ENCODE results near the gene ZNF337. TPM values are rescaled to one million over a fixed set of nuclear protein-coding genes. Genes with fewer than 3 reads are reported as not detected.
A peak's percentile ranks its signal among the peaks of the same experiment; 100 is the strongest.

ZNF337 gene
- total and polyA plus RNA-seq, 2 of the 13 experiments (the other 11 are each of a cell fraction or from before 2014, with no cell fraction given), result 17.0 to 19.6 TPM

- Histone ChIP-seq H3K27ac (ENCODE audit: extremely low read length, insufficient read depth, low read length) (no peak overlapping the region), H3K79me2 (ENCODE audit: insufficient read depth, low read length) (peaks cover 15% of the 10 kb centered on the region), H2AFZ (ENCODE audit: low read length) (no peak overlapping the region), H3K4me1 (ENCODE audit: insufficient read depth, low read length) (peaks cover 39% of the 10 kb centered on the region), H3K9ac (ENCODE audit: insufficient read depth, low read depth, low read length) (no peak overlapping the region), H3K9me3 (ENCODE audit: low read length) (peaks cover 15% of the 10 kb centered on the region), H3K36me3 (replicated peaks in 1 of 2; ENCODE audit: control insufficient read depth in 1 of 2, insufficient read depth in 2 of 2, low read length in 2 of 2) (no peaks in the 10 kb centered on the region), H4K20me1 (ENCODE audit: insufficient read depth, low read length) (no peaks in the 10 kb centered on the region), H3K4me2 (ENCODE audit: low read depth, low read length) (no peak overlapping the region), H3K4me3 (replicated peaks in 1 of 3; ENCODE audit: insufficient read depth in 1 of 3, low read depth in 2 of 3, low read length in 3 of 3) (no peak overlapping the region), H3K27me3 (ENCODE audit: control insufficient read depth in 1 of 2, insufficient read depth in 2 of 2, low read length in 2 of 2) (no peaks in the 10 kb centered on the region)
- no peak for ATAC-seq
- ChIA-PET POLR2A (no interaction called here), CTCF (ENCODE audit: low intra/inter-chr PET ratio, low total read pairs) (no interaction called here)
- TF ChIP-seq MAFF (IDR thresholded peaks at IDR 0.05; ENCODE audit: low read depth, low read length) (peak; percentile 41; the same call in 1 of the 2 replicates), CHD4 (IDR thresholded peaks at IDR 0.05; ENCODE audit: borderline replicate concordance, low read length) (no peak), MAFK (conservative IDR thresholded peaks at IDR 0.05 in 1 of 2, IDR thresholded peaks at IDR 0.05 in 1 of 2; ENCODE audit: low read length in 2 of 2) (peak in 1 of 2 experiments; percentile 34; a peak in 1 of 4 replicates), NFE2L2 (IDR thresholded peaks at IDR 0.05; ENCODE audit: low read length) (0 out of 2 replicates have a peak, but pooled peaks have one; percentile 7), SATB2 (CRISPR knock-in tag; IDR thresholded peaks at IDR 0.05) (no peak)
- FAIRE-seq, result no peak
- BruUV-seq (replicated peaks), result no TSS peak
- 65% methylated on average over 1 of the region's 1 CpG for WGBS (ENCODE audit: low lambda C conversion rate)
- no peak for DNase-seq (ENCODE audit: low spot score)
- in situ Hi-C loops (cut with HindIII; ENCODE audit: extremely low pct_ligation_motif_present, low pct_unique_long_range_greater_than_20kb), result no loop called here
- intact Hi-C loops (cut with micrococcal nuclease; ENCODE audit: unreplicated experiment), result loop anchor here (10.0 kb wide), 1 partner anchor 195 kb away; no protein-coding TSS in a partner anchor
These were observed 3.3 kb upstream of the ZNF337 start for GRCh38 chr20:25699914-25700313.

GRCh38 chr20:25697132-25697446 lies 436 bp upstream of the ZNF337 start:
- H3K27ac ChIP-seq (ENCODE audit: extremely low read length, insufficient read depth, low read length), result peak overlapping the region; percentile 34
- DNase-seq (ENCODE audit: low spot score) (no peak), ATAC-seq (no peak), FAIRE-seq (no peak)
- peak overlapping the region; percentile 90 for H3K4me2 ChIP-seq (ENCODE audit: low read depth, low read length)
- peaks cover 34% of the 10 kb centered on the region for H3K4me1 ChIP-seq (ENCODE audit: insufficient read depth, low read length)
- BruUV-seq (replicated peaks), result TSS peak; percentile 81
- under 1% methylated on average over 3 of the region's 3 CpGs for WGBS (ENCODE audit: low lambda C conversion rate)
- in situ Hi-C loops (cut with HindIII; ENCODE audit: extremely low pct_ligation_motif_present, low pct_unique_long_range_greater_than_20kb) (no loop called here), intact Hi-C loops (cut with micrococcal nuclease; ENCODE audit: unreplicated experiment) (loop anchor here (2.0 to 10.0 kb wide), 4 partner anchors 54 to 192 kb away; partner anchors contain the start of gene NINL)
- H3K27me3 ChIP-seq (ENCODE audit: control insufficient read depth in 1 of 2, insufficient read depth in 2 of 2, low read length in 2 of 2), result no peaks in the 10 kb centered on the region
- H3K9ac ChIP-seq (ENCODE audit: insufficient read depth, low read depth, low read length), result peak overlapping the region; percentile 97
- no peaks in the 10 kb centered on the region for H4K20me1 ChIP-seq (ENCODE audit: insufficient read depth, low read length)
- H3K4me3 ChIP-seq (replicated peaks in 1 of 3; ENCODE audit: insufficient read depth in 1 of 3, low read depth in 2 of 3, low read length in 3 of 3), result peak overlapping the region; percentile 89 to 100 (median 94)
- peak overlapping the region; percentile 68 for H2AFZ ChIP-seq (ENCODE audit: low read length)
- H3K9me3 ChIP-seq (ENCODE audit: low read length), result peaks cover 15% of the 10 kb centered on the region
- peaks cover 25% of the 10 kb centered on the region for H3K79me2 ChIP-seq (ENCODE audit: insufficient read depth, low read length)
- H3K36me3 ChIP-seq (replicated peaks in 1 of 2; ENCODE audit: control insufficient read depth in 1 of 2, insufficient read depth in 2 of 2, low read length in 2 of 2), result 0 out of 5 replicates have a peak, but pooled peaks cover 0 to 3% of the 10 kb centered on the region in 2 experiments
- ChIA-PET CTCF (ENCODE audit: low intra/inter-chr PET ratio, low total read pairs) (no interaction called here), POLR2A (interaction anchor here (0.6 to 1.4 kb wide), 6 partner anchors 10 to 449 kb away, joined by 3 to 6 read pairs (median 4); partner anchors contain the start of gene PYGB)
- TF ChIP-seq POLR2A (IDR thresholded peaks at IDR 0.05; ENCODE audit: insufficient read depth in 1 of 2, low read depth in 2 of 2, low read length in 2 of 2), result no peak
- TF ChIP-seq HNF4A (CRISPR knock-in tag; IDR thresholded peaks at IDR 0.05), result no peak
- TF ChIP-seq PLSCR1 (CRISPR knock-in tag; IDR thresholded peaks at IDR 0.05; ENCODE audit: borderline replicate concordance), result no peak
- TF ChIP-seq NR2C2 (CRISPR knock-in tag; IDR thresholded peaks at IDR 0.05; ENCODE audit: borderline replicate concordance), result 0 out of 2 replicates have a peak, but pooled peaks have one; percentile 9
- TF ChIP-seq, protein P1, sequence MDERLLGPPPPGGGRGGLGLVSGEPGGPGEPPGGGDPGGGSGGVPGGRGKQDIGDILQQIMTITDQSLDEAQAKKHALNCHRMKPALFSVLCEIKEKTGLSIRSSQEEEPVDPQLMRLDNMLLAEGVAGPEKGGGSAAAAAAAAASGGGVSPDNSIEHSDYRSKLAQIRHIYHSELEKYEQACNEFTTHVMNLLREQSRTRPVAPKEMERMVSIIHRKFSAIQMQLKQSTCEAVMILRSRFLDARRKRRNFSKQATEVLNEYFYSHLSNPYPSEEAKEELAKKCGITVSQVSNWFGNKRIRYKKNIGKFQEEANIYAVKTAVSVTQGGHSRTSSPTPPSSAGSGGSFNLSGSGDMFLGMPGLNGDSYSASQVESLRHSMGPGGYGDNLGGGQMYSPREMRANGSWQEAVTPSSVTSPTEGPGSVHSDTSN (CRISPR knock-in tag; IDR thresholded peaks at IDR 0.05), result 0 out of 2 replicates have a peak, but pooled peaks have one; percentile 3
- TF ChIP-seq ZNF724P (CRISPR knock-in tag; IDR thresholded peaks at IDR 0.05; ENCODE audit: borderline replicate concordance), result no peak
- no peak for TF ChIP-seq SALL1 (CRISPR knock-in tag; IDR thresholded peaks at IDR 0.05)
- no peak for TF ChIP-seq SPEN (CRISPR knock-in tag; IDR thresholded peaks at IDR 0.05; ENCODE audit: low read depth)
- 0 out of 2 replicates have a peak, but pooled peaks have one; percentile 18 for TF ChIP-seq ZNF101 (CRISPR knock-in tag; IDR thresholded peaks at IDR 0.05; ENCODE audit: borderline replicate concordance, low read depth)
